Endothelial cell of umbilical vein (primary cell): ENCODE measurements around the gene SRP68. TPM values are rescaled to one million over a fixed set of nuclear protein-coding genes. Genes with fewer than 3 reads are reported as not detected.
A peak's percentile ranks its signal among the peaks of the same experiment; 100 is the strongest.

Experiments used
- BruUV-seq: library from RNA; stranded (reverse); fragments of 400-500 nt; replicated peaks from 2 replicates; lab custom pipeline; 2021; lab: Mats Ljungman, UMichigan
- CTCF ChIA-PET: fragments of 300-600, 350-600 bp; sonication (Branson Sonifier 250); formaldehyde crosslinking; loops from one replicate; lab custom pipeline; 2021; ENCODE audit warnings: antibody characterized with exemption, inconsistent platforms; lab: Charles Lee
- POLR2A ChIA-PET: fragments of 300-600, 350-600 bp; sonication (Branson Sonifier 250); formaldehyde crosslinking; loops from one replicate; lab custom pipeline; 2021; ENCODE audit warnings: antibody characterized with exemption, inconsistent platforms; lab: Charles Lee
- DNase-seq: peaks from one replicate; pipeline ENCODE4 v3.0.0-alpha.2; 2011; ENCODE audit warnings: low read depth, low spot score
- FAIRE-seq: peaks from 2 replicates; lab custom pipeline; 2011; peaks lifted over from hg19 to GRCh38; lab: Jason Lieb, UNC
- H2AFZ ChIP-seq: 2 replicates; pipeline ENCODE4 v1.6.0; 2012; ENCODE audit warnings: low read depth, low read length, control low read depth, inconsistent platforms
- H3K27ac ChIP-seq: 2 replicates; pipeline ENCODE4 v1.5.1; 2011; ENCODE audit warnings: low read depth, mild to moderate bottlenecking, control low read depth, low read length, moderate library complexity; ENCODE audit not compliant: insufficient read depth
- H3K27me3 ChIP-seq, 2 experiments: 2 replicates each; pipeline versions ENCODE4 v1.6.0 to v1.6.1; 2011; ENCODE audit warnings: low read length in 2 of 2, mixed read lengths in 1 of 2; ENCODE audit not compliant: control insufficient read depth in 2 of 2, insufficient read depth in 2 of 2
- H3K36me3 ChIP-seq, 2 experiments: 2 replicates in 1 of 2; 3 replicates in 1 of 2; pipeline ENCODE4 v1.5.1; 2011; ENCODE audit warnings: low read length in 2 of 2, mild to moderate bottlenecking in 1 of 2, moderate library complexity in 1 of 2; ENCODE audit not compliant: control insufficient read depth in 2 of 2, insufficient read depth in 2 of 2; ENCODE audit errors: extremely low read depth in 1 of 2
- H3K4me1 ChIP-seq: 3 replicates; pipeline ENCODE4 v1.5.1; 2011; ENCODE audit warnings: mild to moderate bottlenecking, low read length; ENCODE audit not compliant: control insufficient read depth, insufficient read depth; ENCODE audit errors: extremely low read depth
- H3K4me2 ChIP-seq: 2 replicates; pipeline ENCODE4 v1.6.1; 2011; ENCODE audit warnings: low read length, control low read depth, mixed read lengths; ENCODE audit not compliant: insufficient read depth
- H3K4me3 ChIP-seq, 3 experiments: fragments of 200-600 bp in 1 of 3; sonication (generic), shearing (Covaris generic) in 1 of 3; replicated peaks in 1 of 3; 2 replicates each; pipeline ENCODE4 v1.5.1; 2011 to 2016; ENCODE audit warnings: control low read depth in 3 of 3, low read length in 3 of 3, mild to moderate bottlenecking in 2 of 3, inconsistent platforms in 1 of 3, low read depth in 1 of 3, moderate library complexity in 1 of 3; ENCODE audit not compliant: insufficient read depth in 1 of 3
- H3K79me2 ChIP-seq: 2 replicates; pipeline ENCODE4 v1.6.0; 2012; ENCODE audit warnings: low read length, inconsistent platforms; ENCODE audit not compliant: control insufficient read depth, insufficient read depth
- H3K9ac ChIP-seq: replicated peaks from 2 replicates; pipeline ENCODE3; 2011; ENCODE audit warnings: low read length, control low read depth; ENCODE audit not compliant: insufficient read depth; ENCODE audit errors: extremely low read depth
- H3K9me1 ChIP-seq: replicated peaks from 3 replicates; pipeline ENCODE4 v1.6.0; 2011; ENCODE audit warnings: mild to moderate bottlenecking, low read length; ENCODE audit not compliant: control insufficient read depth, insufficient read depth; ENCODE audit errors: extremely low read depth
- H3K9me3 ChIP-seq: replicated peaks from 2 replicates; pipeline ENCODE4 v1.5.1; 2012; ENCODE audit warnings: low read length, inconsistent platforms; ENCODE audit not compliant: control insufficient read depth, insufficient read depth
- H4K20me1 ChIP-seq: replicated peaks from 2 replicates; pipeline ENCODE3; 2011; ENCODE audit warnings: mild to moderate bottlenecking, low read length; ENCODE audit not compliant: control insufficient read depth, insufficient read depth; ENCODE audit errors: extremely low read depth
- EZH2 ChIP-seq: IDR thresholded peaks from 2 replicates; pipeline ENCODE4 v1.6.1; 2012; ENCODE audit warnings: borderline replicate concordance, low read depth, mild to moderate bottlenecking, moderate library complexity, low read length, inconsistent platforms; ENCODE audit not compliant: severe bottlenecking
- FOS ChIP-seq: IDR thresholded peaks from 2 replicates; pipeline ENCODE4 v1.6.1; 2011; ENCODE audit warnings: mild to moderate bottlenecking, low read length, moderate library complexity, borderline replicate concordance; ENCODE audit not compliant: insufficient read depth
- JUN ChIP-seq: IDR thresholded peaks from 2 replicates; pipeline ENCODE4 v1.6.1; 2011; ENCODE audit warnings: borderline replicate concordance, low read depth; ENCODE audit not compliant: insufficient read length, insufficient read depth
- POLR2A ChIP-seq: IDR thresholded peaks from 2 replicates; pipeline ENCODE4 v1.6.1; 2012; ENCODE audit warnings: low read depth, mild to moderate bottlenecking, control low read depth, low read length
- POLR2AphosphoS5 ChIP-seq: IDR thresholded peaks from 2 replicates; pipeline ENCODE4 v1.6.1; 2012; ENCODE audit warnings: low read depth, mild to moderate bottlenecking, control low read depth, low read length, moderate library complexity; ENCODE audit not compliant: insufficient read depth
- dilution Hi-C: fragments of 300-500 bp; cut with MboI; formaldehyde crosslinking; loops from one replicate; pipeline ENCODE4 v1.15.0; 2019; ENCODE audit warnings: low sequenced_read_pairs; ENCODE audit not compliant: extremely low pct_ligation_motif_present
- intact Hi-C: fragments of 100-400 bp; cut with micrococcal nuclease; formaldehyde crosslinking; loops from one replicate; pipeline ENCODE4 v1.10.0; 2022
- polyA plus RNA-seq, 4 experiments: library from polyadenylated mRNA; depleted of rRNA in 3 of 4; stranded (reverse) in 3 of 4; unstranded in 1 of 4; fragments of >200 nt; gene quantifications; 2 replicates each; pipeline versions ENCODE4 v1.2.1 to v1.2.3, GENCODE V29; 2011 to 2012; ENCODE audit warnings: missing spikeins in 1 of 4
- total RNA-seq: library from RNA; stranded (reverse); gene quantifications from 2 replicates; pipeline ENCODE4 v1.2.3, GENCODE V29; 2021
- TF ChIP-seq, protein P1 (sequence below): IDR thresholded peaks from 2 replicates; pipeline ENCODE4 v1.6.1; 2011; ENCODE audit not compliant: insufficient read depth, insufficient read length
- TF ChIP-seq, protein P2 (sequence below), 2 donors: IDR thresholded peaks; 1 replicate in 1 of 2; 2 replicates in 1 of 2; pipeline ENCODE4 v1.5.1; 2011; ENCODE audit warnings: low read length in 2 of 2, mild to moderate bottlenecking in 2 of 2, moderate library complexity in 2 of 2, control low read depth in 1 of 2, inconsistent platforms in 1 of 2, low read depth in 1 of 2; ENCODE audit not compliant: insufficient read depth in 1 of 2; ENCODE audit errors: extremely low read depth in 1 of 2

Gene SRP68
- total and polyA plus RNA-seq, 2 donors (not counting 3 experiments of a cell fraction or from before 2014, with no cell fraction given), result 64.6 to 81.7 TPM

DNA sequence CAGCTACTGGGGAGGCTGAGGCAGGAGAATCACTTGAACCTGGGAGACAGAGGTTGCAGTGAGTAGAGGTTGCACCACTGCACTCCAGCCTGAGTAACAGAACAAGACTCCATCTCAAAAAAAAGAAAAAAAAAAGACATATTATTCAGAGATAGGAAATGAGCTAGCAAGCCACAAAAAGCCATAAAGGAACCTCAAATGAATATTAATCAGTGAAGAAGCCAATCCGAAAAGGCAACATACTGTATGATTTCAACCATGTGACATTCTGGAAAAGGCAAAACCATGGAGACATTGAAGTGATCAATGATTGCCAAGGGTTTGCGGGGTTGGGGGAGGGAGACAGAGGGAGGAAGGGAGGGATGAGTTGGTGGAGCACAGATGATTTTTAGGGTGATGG is 39.6 kb upstream of the SRP68 start:
- DNase-seq, result no peak
- no peaks in the 10 kb centered on the region for H3K9me3 ChIP-seq
- TF ChIP-seq FOS (no peak), EZH2 (no peak), JUN (no peak), POLR2AphosphoS5 (no peak), POLR2A (no peak)
- TF ChIP-seq, protein P1, sequence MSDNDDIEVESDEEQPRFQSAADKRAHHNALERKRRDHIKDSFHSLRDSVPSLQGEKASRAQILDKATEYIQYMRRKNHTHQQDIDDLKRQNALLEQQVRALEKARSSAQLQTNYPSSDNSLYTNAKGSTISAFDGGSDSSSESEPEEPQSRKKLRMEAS, result no peak
- H3K27me3 ChIP-seq, result no peaks in the 10 kb centered on the region
- H3K9ac ChIP-seq, result no peak overlapping the region
- ChIA-PET POLR2A (no interaction called here), CTCF (interaction anchor here (0.8 kb wide), 1 partner anchor 168 kb away, joined by 3 read pairs; no protein-coding TSS in a partner anchor)
- H3K4me1 ChIP-seq, result no peaks in the 10 kb centered on the region
- H3K27ac ChIP-seq, result no peak overlapping the region
- FAIRE-seq, result no peak
- no peaks in the 10 kb centered on the region for H3K36me3 ChIP-seq
- H3K9me1 ChIP-seq, result no peaks in the 10 kb centered on the region
- no peak overlapping the region for H2AFZ ChIP-seq
- H3K4me2 ChIP-seq, result no peak overlapping the region
- H4K20me1 ChIP-seq, result no peaks in the 10 kb centered on the region
- no peaks in the 10 kb centered on the region for H3K79me2 ChIP-seq
- no peak overlapping the region for H3K4me3 ChIP-seq
- dilution Hi-C loops (no loop called here), intact Hi-C loops (no loop called here)
- BruUV-seq, result no TSS peak

DNA sequence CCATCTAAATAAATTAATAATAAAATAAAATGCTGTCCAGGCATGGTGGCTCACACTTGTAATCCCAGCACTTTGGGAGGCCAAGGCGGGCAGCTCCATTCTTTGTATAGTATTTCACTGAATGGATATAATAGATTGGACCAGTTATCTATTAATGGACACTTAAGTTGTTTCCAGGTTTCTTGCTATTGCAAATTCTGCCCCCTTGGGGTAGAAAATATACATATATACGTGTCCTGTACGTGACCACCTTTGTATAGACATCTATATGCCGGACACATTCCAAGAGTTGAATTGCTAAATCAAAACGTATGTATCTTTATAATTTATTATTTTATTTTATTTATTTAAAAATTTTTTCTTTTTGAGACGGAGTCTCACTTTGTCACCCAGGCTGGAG is 35.2 kb upstream of the SRP68 start:
- dilution Hi-C loops (no loop called here), intact Hi-C loops (loop anchor here (5.0 kb wide), 1 partner anchor 95 kb away; no protein-coding TSS in a partner anchor)
- no peak overlapping the region for H3K4me3 ChIP-seq
- no peaks in the 10 kb centered on the region for H3K9me1 ChIP-seq
- no peak overlapping the region for H3K4me2 ChIP-seq
- no peak for TF ChIP-seq FOS
- TF ChIP-seq JUN, result no peak
- TF ChIP-seq, protein P2, sequence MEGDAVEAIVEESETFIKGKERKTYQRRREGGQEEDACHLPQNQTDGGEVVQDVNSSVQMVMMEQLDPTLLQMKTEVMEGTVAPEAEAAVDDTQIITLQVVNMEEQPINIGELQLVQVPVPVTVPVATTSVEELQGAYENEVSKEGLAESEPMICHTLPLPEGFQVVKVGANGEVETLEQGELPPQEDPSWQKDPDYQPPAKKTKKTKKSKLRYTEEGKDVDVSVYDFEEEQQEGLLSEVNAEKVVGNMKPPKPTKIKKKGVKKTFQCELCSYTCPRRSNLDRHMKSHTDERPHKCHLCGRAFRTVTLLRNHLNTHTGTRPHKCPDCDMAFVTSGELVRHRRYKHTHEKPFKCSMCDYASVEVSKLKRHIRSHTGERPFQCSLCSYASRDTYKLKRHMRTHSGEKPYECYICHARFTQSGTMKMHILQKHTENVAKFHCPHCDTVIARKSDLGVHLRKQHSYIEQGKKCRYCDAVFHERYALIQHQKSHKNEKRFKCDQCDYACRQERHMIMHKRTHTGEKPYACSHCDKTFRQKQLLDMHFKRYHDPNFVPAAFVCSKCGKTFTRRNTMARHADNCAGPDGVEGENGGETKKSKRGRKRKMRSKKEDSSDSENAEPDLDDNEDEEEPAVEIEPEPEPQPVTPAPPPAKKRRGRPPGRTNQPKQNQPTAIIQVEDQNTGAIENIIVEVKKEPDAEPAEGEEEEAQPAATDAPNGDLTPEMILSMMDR (IDR thresholded peaks at IDR 0.05; ENCODE audit: extremely low read depth in 1 of 2, insufficient read depth in 1 of 2, low read depth in 1 of 2, low read length in 2 of 2), result peak in 1 of 2 donors; percentile 6
- CTCF ChIA-PET, result interaction anchor here (0.7 to 2.6 kb wide), 5 partner anchors 15 to 172 kb away, joined by 3 to 28 read pairs (median 4); no protein-coding TSS in a partner anchor
- H4K20me1 ChIP-seq, result no peaks in the 10 kb centered on the region
- H3K4me1 ChIP-seq, result peaks cover 8% of the 10 kb centered on the region
- no peak overlapping the region for H3K27ac ChIP-seq
- no peaks in the 10 kb centered on the region for H3K27me3 ChIP-seq
- H3K36me3 ChIP-seq, result no peaks in the 10 kb centered on the region
- peaks cover 8% of the 10 kb centered on the region for H3K79me2 ChIP-seq
- no TSS peak for BruUV-seq
- H2AFZ ChIP-seq, result no peak overlapping the region
- POLR2A ChIA-PET, result interaction anchor here (0.6 kb wide), 1 partner anchor 9 kb away, joined by 4 read pairs; no protein-coding TSS in a partner anchor
- DNase-seq, result peak; percentile 22
- H3K9ac ChIP-seq, result no peak overlapping the region
- no peak for FAIRE-seq
- H3K9me3 ChIP-seq, result no peaks in the 10 kb centered on the region
